HepG2 (cell line): ENCODE measurements around the gene CD209. TPM values are rescaled to one million over a fixed set of nuclear protein-coding genes. Genes with fewer than 3 reads are reported as not detected.

Source experiments
- ATAC-seq: fragments of 200-7000 bp; cut with Tn5 transposase; 3 replicates; pipeline ENCODE4 v1.9.1; 2020; ENCODE audit warnings: mild to moderate bottlenecking, moderate library complexity
- BruUV-seq: library from RNA; stranded (reverse); fragments of 400-500 nt; replicated peaks from 2 replicates; lab custom pipeline; 2021; lab: Mats Ljungman, UMichigan
- CTCF ChIA-PET: fragments of 300-600 bp; formaldehyde crosslinking; extraction: SDS; loops from one replicate; lab custom pipeline; 2021; ENCODE audit warnings: low total read pairs, inconsistent platforms, low intra/inter-chr PET ratio; lab: Yijun Ruan, JAX
- POLR2A ChIA-PET: fragments of 350-600 bp; sonication (Branson Sonifier 250); formaldehyde crosslinking; loops from one replicate; lab custom pipeline; 2020; ENCODE audit warnings: antibody characterized with exemption, inconsistent platforms; lab: Yijun Ruan, JAX
- DNase-seq: peaks from one replicate; pipeline ENCODE4 v3.0.0-alpha.2; 2015; ENCODE audit warnings: low spot score
- FAIRE-seq: peaks from 3 replicates; lab custom pipeline; 2011; peaks lifted over from hg19 to GRCh38; lab: Jason Lieb, UNC
- H2AFZ ChIP-seq: one replicate; pipeline ENCODE4 v1.6.1; 2011; ENCODE audit warnings: low read length, inconsistent platforms
- H3K27ac ChIP-seq: fragments of 300-600 bp; 3 replicates; pipeline ENCODE4 v1.8.0; 2011; ENCODE audit warnings: mixed run types, mild to moderate bottlenecking, mixed read lengths, low read length, inconsistent platforms; ENCODE audit not compliant: insufficient read depth; ENCODE audit errors: extremely low read length
- H3K27me3 ChIP-seq, 2 experiments: fragments of 200-600 bp in 1 of 2; 2 replicates in 1 of 2; 3 replicates in 1 of 2; pipeline versions ENCODE4 v1.6.0 to v1.8.0; 2011; ENCODE audit warnings: low read length in 2 of 2, mild to moderate bottlenecking in 2 of 2, moderate library complexity in 2 of 2, inconsistent platforms in 1 of 2; ENCODE audit not compliant: insufficient read depth in 2 of 2, control insufficient read depth in 1 of 2
- H3K36me3 ChIP-seq, 2 experiments: fragments of 200-600 bp in 1 of 2; replicated peaks in 1 of 2; 2 replicates in 1 of 2; 3 replicates in 1 of 2; pipeline versions ENCODE4 v1.5.1 to v1.8.0; 2011; ENCODE audit warnings: low read length in 2 of 2, inconsistent platforms in 1 of 2; ENCODE audit not compliant: insufficient read depth in 2 of 2, control insufficient read depth in 1 of 2
- H3K4me1 ChIP-seq: 2 replicates; pipeline ENCODE4 v1.5.1; 2012; ENCODE audit warnings: low read length, inconsistent platforms; ENCODE audit not compliant: insufficient read depth
- H3K4me2 ChIP-seq: 2 replicates; pipeline ENCODE4 v1.6.0; 2011; ENCODE audit warnings: low read depth, low read length, inconsistent platforms
- H3K4me3 ChIP-seq, 3 experiments: fragments of 200-600 bp in 1 of 3; sonication (generic), shearing (Covaris generic) in 1 of 3; replicated peaks in 1 of 3; 2 replicates each; pipeline ENCODE4 v1.5.1; 2011 to 2016; ENCODE audit warnings: low read length in 3 of 3, inconsistent platforms in 2 of 3, low read depth in 2 of 3, mild to moderate bottlenecking in 2 of 3, control low read depth in 1 of 3, mixed read lengths in 1 of 3; ENCODE audit not compliant: insufficient read depth in 1 of 3
- H3K79me2 ChIP-seq: one replicate; pipeline ENCODE4 v1.6.1; 2011; ENCODE audit warnings: low read length, inconsistent platforms; ENCODE audit not compliant: insufficient read depth
- H3K9ac ChIP-seq: 2 replicates; pipeline ENCODE4 v1.6.0; 2011; ENCODE audit warnings: mild to moderate bottlenecking, low read depth, low read length, inconsistent platforms; ENCODE audit not compliant: insufficient read depth
- H3K9me3 ChIP-seq: 2 replicates; pipeline ENCODE4 v1.5.1; 2012; ENCODE audit warnings: mild to moderate bottlenecking, low read length
- H4K20me1 ChIP-seq: 2 replicates; pipeline ENCODE4 v1.6.0; 2011; ENCODE audit warnings: inconsistent platforms, mild to moderate bottlenecking, low read length, moderate library complexity; ENCODE audit not compliant: insufficient read depth
- BCL6 ChIP-seq: IDR thresholded peaks from 2 replicates; pipeline ENCODE4 v1.6.1; 2016; ENCODE audit warnings: missing genetic modification reagents, missing compliant biosample characterization
- FOSL2 ChIP-seq: sonication (generic); formaldehyde crosslinking; IDR thresholded peaks from 2 replicates; pipeline ENCODE4 v1.4.0; 2020; ENCODE audit warnings: missing genetic modification reagents
- PHF8 ChIP-seq: sonication (generic); formaldehyde crosslinking; IDR thresholded peaks from 2 replicates; pipeline ENCODE4 v1.5.0; 2020; ENCODE audit warnings: missing genetic modification reagents
- RARA ChIP-seq: IDR thresholded peaks from 2 replicates; pipeline ENCODE4 v1.6.1; 2016; ENCODE audit warnings: missing genetic modification reagents, missing compliant biosample characterization
- RXRA ChIP-seq: sonication (generic); formaldehyde crosslinking; IDR thresholded peaks from 2 replicates; pipeline ENCODE4 v1.5.1; 2020; ENCODE audit warnings: missing genetic modification reagents
- SRY ChIP-seq: sonication (generic); formaldehyde crosslinking; IDR thresholded peaks from 2 replicates; pipeline ENCODE4 v1.8.0; 2022; ENCODE audit warnings: mild to moderate bottlenecking, missing genetic modification reagents
- ZC3H13 ChIP-seq: sonication (generic); formaldehyde crosslinking; IDR thresholded peaks from 2 replicates; pipeline ENCODE4 v1.8.1; 2023; ENCODE audit warnings: mild to moderate bottlenecking, missing genetic modification reagents, moderate library complexity
- ZFP36L2 ChIP-seq: sonication (generic); formaldehyde crosslinking; IDR thresholded peaks from 2 replicates; pipeline ENCODE4 v1.4.0; 2020; ENCODE audit warnings: missing genetic modification reagents
- ZNF24 ChIP-seq: fragments of 450-650 bp; IDR thresholded peaks from 2 replicates; pipeline ENCODE4 v1.6.1; 2017; ENCODE audit warnings: antibody characterized with exemption, mild to moderate bottlenecking
- WGBS: methylation state at CpG from one replicate; pipeline ENCODE4 v1.1.6; 2017; ENCODE audit warnings: low lambda C conversion rate; 5-methylcytosine and 5-hydroxymethylcytosine counted together
- in situ Hi-C: cut with HindIII; loops from 2 replicates; pipeline ENCODE4 v1.10.0; 2017; ENCODE audit warnings: low pct_unique_long_range_greater_than_20kb; ENCODE audit not compliant: extremely low pct_ligation_motif_present
- intact Hi-C: fragments of 100-400 bp; cut with micrococcal nuclease; formaldehyde crosslinking; loops from one replicate; pipeline ENCODE4 v1.10.0; 2022; ENCODE audit not compliant: unreplicated experiment
- polyA plus RNA-seq, 8 experiments: library from polyadenylated mRNA; depleted of rRNA in 3 of 8; stranded (reverse) in 7 of 8; unstranded in 1 of 8; fragments of >200 nt; fragmentation: Illumina TruSeq in 4 of 8; extraction: Trizol in 4 of 8; gene quantifications; 2 replicates each; pipeline versions ENCODE4 v1.2.1 to v1.2.3, GENCODE V29; 2011 to 2016; ENCODE audit warnings: low read depth in 4 of 8, missing spikeins in 1 of 8, mixed read lengths in 1 of 8; ENCODE audit not compliant: insufficient read depth in 1 of 8
- total RNA-seq, 5 experiments: library from RNA; depleted of rRNA; stranded (reverse); fragments of >200 nt; fragmentation: Illumina TruSeq; extraction: Trizol; gene quantifications; 2 replicates each; pipeline ENCODE4 v1.2.3, GENCODE V29; 2016; ENCODE audit warnings: low read depth in 1 of 5
- TF ChIP-seq, protein P1 (sequence below): sonication (generic); formaldehyde crosslinking; IDR thresholded peaks from 2 replicates; pipeline ENCODE4 v1.4.0; 2020; ENCODE audit warnings: mild to moderate bottlenecking, missing genetic modification reagents
- TF ChIP-seq, protein P2 (sequence below): fragments of 450-650 bp; IDR thresholded peaks from 2 replicates; pipeline ENCODE4 v1.6.1; 2016
- TF ChIP-seq, protein P3 (sequence below): IDR thresholded peaks from 2 replicates; pipeline ENCODE4 v1.6.1; 2016; ENCODE audit warnings: mild to moderate bottlenecking

Gene CD209
- total and polyA plus RNA-seq, 2 of the 13 experiments (the other 11 are each of a cell fraction or from before 2014, with no cell fraction given), result not detected

DNA sequence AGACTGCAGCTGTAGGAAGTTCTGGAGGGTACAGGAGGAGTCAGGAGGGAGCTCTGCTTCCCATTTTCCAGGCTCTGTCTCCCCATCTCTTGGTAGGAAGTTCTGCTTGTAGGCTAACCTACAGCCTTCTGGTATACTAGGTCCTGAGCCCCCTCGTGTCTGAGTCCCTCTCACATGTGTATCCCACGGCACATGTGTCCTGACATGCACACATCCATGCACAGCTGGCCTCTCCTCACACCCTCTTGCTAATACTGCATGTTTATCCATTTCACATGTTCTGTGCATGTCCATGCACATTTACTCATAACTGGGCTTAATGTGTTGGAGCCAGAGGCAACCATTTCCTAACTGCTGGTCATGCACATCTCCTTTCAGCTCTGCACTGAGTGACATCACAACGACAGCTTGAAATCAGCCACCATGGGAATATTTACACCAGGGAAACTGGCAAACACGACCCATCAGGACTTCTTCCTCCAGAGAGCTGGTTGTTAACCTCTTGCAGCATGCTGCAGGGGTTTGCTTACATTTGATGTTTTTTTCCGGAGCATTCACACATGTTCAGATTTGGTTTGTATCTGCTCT is 3.0 kb downstream of the CD209 start:
- Histone ChIP-seq H3K9me3 (no peaks in the 10 kb centered on the region), H3K36me3 (no peaks in the 10 kb centered on the region), H3K79me2 (no peaks in the 10 kb centered on the region), H3K27me3 (peaks cover 3 to 27% of the 10 kb centered on the region in 2 experiments; a peak in 2 of 5 replicates), H3K4me3 (no peak overlapping the region), H3K9ac (no peak overlapping the region), H4K20me1 (no peaks in the 10 kb centered on the region), H3K27ac (no peak overlapping the region), H2AFZ (no peak overlapping the region), H3K4me2 (no peak overlapping the region), H3K4me1 (peaks cover 6% of the 10 kb centered on the region; the same call in 1 of the 2 replicates)
- BruUV-seq, result no TSS peak
- DNase-seq, result no peak
- TF ChIP-seq, protein P1, sequence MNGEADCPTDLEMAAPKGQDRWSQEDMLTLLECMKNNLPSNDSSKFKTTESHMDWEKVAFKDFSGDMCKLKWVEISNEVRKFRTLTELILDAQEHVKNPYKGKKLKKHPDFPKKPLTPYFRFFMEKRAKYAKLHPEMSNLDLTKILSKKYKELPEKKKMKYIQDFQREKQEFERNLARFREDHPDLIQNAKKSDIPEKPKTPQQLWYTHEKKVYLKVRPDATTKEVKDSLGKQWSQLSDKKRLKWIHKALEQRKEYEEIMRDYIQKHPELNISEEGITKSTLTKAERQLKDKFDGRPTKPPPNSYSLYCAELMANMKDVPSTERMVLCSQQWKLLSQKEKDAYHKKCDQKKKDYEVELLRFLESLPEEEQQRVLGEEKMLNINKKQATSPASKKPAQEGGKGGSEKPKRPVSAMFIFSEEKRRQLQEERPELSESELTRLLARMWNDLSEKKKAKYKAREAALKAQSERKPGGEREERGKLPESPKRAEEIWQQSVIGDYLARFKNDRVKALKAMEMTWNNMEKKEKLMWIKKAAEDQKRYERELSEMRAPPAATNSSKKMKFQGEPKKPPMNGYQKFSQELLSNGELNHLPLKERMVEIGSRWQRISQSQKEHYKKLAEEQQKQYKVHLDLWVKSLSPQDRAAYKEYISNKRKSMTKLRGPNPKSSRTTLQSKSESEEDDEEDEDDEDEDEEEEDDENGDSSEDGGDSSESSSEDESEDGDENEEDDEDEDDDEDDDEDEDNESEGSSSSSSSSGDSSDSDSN (CRISPR knock-in tag), result no peak
- TF ChIP-seq, protein P2, sequence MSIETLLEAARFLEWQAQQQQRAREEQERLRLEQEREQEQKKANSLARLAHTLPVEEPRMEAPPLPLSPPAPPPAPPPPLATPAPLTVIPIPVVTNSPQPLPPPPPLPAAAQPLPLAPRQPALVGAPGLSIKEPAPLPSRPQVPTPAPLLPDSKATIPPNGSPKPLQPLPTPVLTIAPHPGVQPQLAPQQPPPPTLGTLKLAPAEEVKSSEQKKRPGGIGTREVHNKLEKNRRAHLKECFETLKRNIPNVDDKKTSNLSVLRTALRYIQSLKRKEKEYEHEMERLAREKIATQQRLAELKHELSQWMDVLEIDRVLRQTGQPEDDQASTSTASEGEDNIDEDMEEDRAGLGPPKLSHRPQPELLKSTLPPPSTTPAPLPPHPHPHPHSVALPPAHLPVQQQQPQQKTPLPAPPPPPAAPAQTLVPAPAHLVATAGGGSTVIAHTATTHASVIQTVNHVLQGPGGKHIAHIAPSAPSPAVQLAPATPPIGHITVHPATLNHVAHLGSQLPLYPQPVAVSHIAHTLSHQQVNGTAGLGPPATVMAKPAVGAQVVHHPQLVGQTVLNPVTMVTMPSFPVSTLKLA, result peak; percentile 80
- in situ Hi-C loops, result no loop called here
- no peak for ATAC-seq
- ChIA-PET CTCF (no interaction called here), POLR2A (no interaction called here)
- WGBS, result 11% methylated on average over 5 of the region's 5 CpGs
- intact Hi-C loops, result no loop called here
- FAIRE-seq, result no peak

DNA sequence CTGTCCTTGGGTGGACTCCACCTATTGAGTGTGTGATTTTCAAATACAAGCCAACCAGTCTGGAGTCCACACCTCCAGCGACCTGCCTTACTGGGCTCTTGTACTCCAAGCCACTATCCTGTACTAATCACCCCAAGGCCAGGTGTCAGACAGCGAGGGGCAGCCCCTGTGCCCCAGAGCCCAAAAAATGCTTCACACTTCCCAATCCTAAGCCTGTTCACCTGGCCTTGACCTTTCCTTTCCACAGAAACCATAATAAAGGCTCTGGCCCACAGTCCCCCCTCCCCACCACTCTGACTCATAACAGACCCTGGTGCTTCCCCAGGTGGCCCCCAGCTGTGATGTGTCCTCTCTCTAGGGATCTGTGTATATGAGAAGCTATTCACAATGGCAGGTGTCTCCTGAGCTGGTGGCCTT is 3.9 kb downstream of the CD209 start:
- no TSS peak for BruUV-seq
- intact Hi-C loops, result no loop called here
- H4K20me1 ChIP-seq, result no peaks in the 10 kb centered on the region
- H3K79me2 ChIP-seq, result no peaks in the 10 kb centered on the region
- peaks cover 3 to 27% of the 10 kb centered on the region in 2 experiments; a peak in 2 of 5 replicates for H3K27me3 ChIP-seq
- H3K36me3 ChIP-seq, result no peaks in the 10 kb centered on the region
- DNase-seq (no peak), ATAC-seq (no peak), FAIRE-seq (no peak)
- H3K4me1 ChIP-seq, result peaks cover 6% of the 10 kb centered on the region; the same call in 1 of the 2 replicates
- H3K4me3 ChIP-seq, result no peak overlapping the region
- CTCF ChIA-PET, result no interaction called here
- WGBS, result 43% methylated on average over 1 of the region's 2 CpGs
- TF ChIP-seq ZC3H13 (CRISPR knock-in tag) (no peak), RARA (CRISPR knock-in tag) (peak; percentile 68), PHF8 (no peak), ZNF24 (no peak), ZFP36L2 (no peak), FOSL2 (CRISPR knock-in tag) (0 out of 2 replicates have a peak, but pooled peaks have one; percentile 36), SRY (CRISPR knock-in tag) (no peak), RXRA (CRISPR knock-in tag) (peak; percentile 28; the same call in 1 of the 2 replicates), BCL6 (CRISPR knock-in tag) (0 out of 2 replicates have a peak, but pooled peaks have one; percentile 28)
- TF ChIP-seq, protein P3, sequence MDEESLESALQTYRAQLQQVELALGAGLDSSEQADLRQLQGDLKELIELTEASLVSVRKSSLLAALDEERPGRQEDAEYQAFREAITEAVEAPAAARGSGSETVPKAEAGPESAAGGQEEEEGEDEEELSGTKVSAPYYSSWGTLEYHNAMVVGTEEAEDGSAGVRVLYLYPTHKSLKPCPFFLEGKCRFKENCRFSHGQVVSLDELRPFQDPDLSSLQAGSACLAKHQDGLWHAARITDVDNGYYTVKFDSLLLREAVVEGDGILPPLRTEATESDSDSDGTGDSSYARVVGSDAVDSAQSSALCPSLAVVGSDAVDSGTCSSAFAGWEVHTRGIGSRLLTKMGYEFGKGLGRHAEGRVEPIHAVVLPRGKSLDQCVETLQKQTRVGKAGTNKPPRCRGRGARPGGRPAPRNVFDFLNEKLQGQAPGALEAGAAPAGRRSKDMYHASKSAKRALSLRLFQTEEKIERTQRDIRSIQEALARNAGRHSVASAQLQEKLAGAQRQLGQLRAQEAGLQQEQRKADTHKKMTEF (CRISPR knock-in tag), result no peak
- no peak overlapping the region for H3K27ac ChIP-seq
- in situ Hi-C loops, result no loop called here
- H3K9me3 ChIP-seq, result no peaks in the 10 kb centered on the region
- no peak overlapping the region for H2AFZ ChIP-seq
- H3K9ac ChIP-seq, result no peak overlapping the region
- H3K4me2 ChIP-seq, result no peak overlapping the region
- POLR2A ChIA-PET, result interaction anchor here (0.9 kb wide), 1 partner anchor 345 kb away, joined by 3 read pairs; no protein-coding TSS in a partner anchor
